HG02759 (cell line): ENCODE data around the gene RBM48.
"Not testable (repeated sequence)": the region's sequence is repeated elsewhere in the genome, so short reads cannot be mapped to it uniquely, and the experiment has no call there.

Experiments
- ATAC-seq: cut with Tn5 transposase; IDR thresholded peaks from one replicate; pipeline ENCODE4 v1.9.1; 2021; ENCODE audit warnings: mild to moderate bottlenecking, moderate library complexity; ENCODE audit not compliant: unreplicated experiment

RBM48 gene

DNA sequence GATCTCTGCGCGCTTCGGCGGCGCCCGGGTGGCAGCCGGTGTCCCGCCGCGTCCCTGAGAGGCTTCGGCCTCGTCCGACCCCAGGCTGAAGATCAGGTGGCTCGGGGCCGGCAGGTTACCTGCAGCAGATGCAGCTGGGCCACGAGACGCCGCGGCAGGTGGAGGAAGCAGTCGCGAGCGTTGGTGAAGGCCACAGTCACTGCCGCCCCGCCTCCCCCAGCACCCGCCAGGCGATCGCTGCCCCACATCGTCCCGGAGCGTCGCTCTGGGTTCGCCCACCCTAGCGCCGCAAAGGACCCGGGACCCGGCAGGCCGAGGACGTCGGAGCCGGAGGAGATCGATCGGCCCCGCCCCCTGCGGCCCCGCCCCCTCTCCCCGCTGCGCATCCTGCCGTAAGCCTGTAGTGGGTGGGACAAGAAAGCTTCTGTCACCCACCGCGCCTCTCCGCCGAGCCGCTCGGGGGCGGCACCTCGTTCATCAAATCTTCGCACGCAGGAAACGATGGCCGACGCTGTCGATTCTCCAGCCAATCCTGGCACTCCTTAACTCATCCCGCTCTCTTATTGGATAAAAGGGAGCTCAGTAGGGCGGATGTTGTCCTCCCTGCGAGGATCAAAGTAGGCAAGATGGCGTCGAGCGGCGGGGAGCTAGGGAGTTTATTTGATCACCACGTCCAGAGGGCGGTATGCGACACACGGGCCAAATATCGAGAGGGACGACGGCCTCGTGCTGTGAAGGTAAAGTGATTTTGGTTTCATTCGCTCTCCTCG, at the start of gene RBM48, which contains the start of gene PEX1:
Gene RBM48 (plus strand): TSS at position 608 of the 770 bp plus-strand sequence. CDS start 19 bp downstream, at position 627.
Gene PEX1 (minus strand): TSS at position 333 of the 770 bp plus-strand sequence. CDS start 85 bp downstream, at position 248.
- peak; percentile 96 for ATAC-seq

DNA sequence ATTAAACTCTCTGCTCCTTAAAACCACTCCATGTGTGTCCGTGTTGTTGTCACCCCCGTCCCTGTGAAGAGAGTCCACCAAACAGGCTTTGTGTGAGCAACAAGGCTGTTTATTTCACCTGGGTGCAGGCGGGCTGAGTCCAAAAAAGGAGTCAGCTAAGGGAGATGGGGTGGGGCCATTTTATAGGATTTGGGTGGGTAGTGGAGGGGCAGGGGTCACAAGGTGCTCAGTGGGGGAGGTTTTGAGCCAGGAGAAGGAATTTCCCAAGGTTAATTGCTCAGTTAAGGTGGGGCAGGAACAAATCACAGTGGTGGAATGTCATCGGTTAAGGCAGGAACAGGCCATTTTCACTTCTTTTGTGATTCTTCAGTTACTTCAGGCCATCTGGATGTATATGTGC, 49.4 kb upstream of the RBM48 start:
- ATAC-seq = not testable (repeated sequence)

- ATAC-seq = not testable (repeated sequence)
Observed at GRCh38 chr7:92483624-92484023, 45.0 kb upstream of the RBM48 start.

- not testable (repeated sequence) for ATAC-seq
Observed at GRCh38 chr7:92484226-92484625, 44.4 kb upstream of the RBM48 start.

DNA sequence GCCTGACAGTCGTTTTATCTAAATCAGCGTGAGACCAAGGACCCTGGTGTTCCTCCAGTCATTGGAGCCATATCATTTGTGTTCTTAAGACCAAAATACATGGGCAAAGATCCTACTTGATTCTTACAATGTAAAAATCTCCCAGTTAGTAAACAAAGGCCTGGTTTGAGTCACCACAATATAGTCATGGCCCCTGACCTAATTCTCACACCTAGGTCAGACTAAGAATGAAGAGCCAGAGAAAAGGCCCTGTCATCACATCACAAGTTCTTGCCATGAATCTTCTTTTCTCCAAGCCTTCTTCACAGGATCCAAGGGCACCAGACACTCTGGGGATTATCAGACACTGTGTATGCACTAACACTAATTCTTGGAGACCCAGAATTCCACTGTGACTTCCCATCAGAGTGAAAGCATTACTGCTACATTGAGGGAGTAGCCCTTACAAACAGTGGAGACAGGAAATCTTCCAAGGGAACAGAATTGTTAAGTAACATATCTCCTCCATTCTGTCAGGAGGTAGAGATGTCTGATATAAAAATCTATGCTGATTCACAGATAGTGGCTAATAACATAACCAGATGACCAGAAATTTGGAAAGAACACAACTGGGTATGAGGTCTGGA, 43.2 kb upstream of the RBM48 start:
- ATAC-seq = no peak

GRCh38 chr7:92485974-92486373, 42.6 kb upstream of the RBM48 start:
- ATAC-seq = no peak

- no peak for ATAC-seq
Observed at GRCh38 chr7:92487804-92488203, 40.8 kb upstream of the RBM48 start.

- no peak for ATAC-seq
Observed at GRCh38 chr7:92489634-92490033, 39.0 kb upstream of the RBM48 start.

DNA sequence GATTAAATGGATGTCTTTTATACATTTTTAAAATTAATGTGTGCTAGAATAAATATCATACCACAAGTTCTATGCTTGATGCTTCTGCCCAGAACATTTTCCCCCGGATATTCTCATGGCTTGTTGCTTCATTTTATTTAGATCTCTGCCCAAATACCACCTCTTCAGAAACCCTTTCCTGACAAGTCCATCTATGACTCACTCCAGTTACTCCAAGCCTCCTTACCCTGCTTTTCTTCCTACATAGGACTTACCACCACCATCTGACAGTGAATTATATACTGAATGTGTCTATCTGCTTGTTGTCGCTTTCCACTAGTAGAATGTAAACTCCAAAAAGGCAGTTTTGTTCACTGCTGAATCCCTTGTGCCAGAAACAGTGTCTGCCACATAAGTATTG, 31.7 kb upstream of the RBM48 start:
- no peak for ATAC-seq

GRCh38 chr7:92498557-92498956, 30.0 kb upstream of the RBM48 start:
- ATAC-seq = no peak

DNA sequence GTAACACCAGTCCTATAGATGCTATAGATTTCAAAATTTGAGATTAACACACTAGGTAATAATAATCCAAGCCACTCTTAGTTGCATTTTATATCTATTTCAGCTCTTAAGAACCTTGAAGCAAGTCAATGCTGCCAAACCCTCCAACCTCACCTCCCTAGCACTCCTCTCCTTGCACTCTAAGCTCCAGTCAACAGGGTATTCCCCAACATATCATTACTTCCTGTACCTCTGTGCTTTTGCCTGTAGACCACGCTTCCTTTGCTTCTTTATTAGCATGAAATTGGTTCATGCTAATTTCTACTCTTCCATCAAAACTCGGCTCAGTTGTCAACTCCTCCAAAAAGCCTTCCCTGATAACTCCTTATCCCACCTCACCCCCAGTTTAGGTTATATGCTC, 24.8 kb upstream of the RBM48 start:
- no peak for ATAC-seq

DNA sequence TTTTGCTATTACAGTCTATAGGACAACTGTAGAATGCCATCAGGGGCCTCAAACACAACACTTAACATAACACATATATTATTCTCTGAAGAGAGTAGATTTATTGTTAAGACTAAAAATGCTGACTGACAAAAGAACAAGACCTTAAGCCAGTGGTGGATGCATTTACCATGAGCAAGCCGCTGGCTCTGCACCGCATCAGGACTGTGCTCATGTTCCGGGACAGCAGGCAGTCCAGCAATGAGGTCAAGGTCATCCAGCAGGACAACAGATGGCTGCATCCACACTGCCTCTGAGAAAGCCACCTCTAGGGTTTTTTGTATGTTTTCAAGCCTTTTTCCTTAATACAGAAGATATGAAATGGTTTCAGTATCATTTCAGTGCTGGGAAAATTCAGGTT, 24.0 kb upstream of the RBM48 start:
- no peak for ATAC-seq

DNA sequence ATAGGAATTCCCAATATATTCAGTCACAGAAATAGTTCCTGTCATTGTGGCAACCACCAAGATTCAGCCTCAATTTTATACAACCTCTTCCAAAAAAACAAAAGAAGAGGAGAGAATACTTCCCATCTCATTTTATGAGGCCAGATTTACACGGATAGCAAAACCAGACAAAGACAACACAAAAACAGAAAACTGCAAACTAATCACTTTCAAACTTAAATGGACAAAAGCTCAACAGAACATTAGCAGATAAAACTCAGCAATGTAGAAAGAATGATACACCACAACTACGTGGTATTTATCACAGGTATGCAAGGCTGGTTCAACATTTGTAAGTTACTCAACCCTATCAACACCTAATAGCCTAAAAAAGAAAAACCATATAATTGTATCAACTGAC, 22.2 kb upstream of the RBM48 start:
- no peak for ATAC-seq

DNA sequence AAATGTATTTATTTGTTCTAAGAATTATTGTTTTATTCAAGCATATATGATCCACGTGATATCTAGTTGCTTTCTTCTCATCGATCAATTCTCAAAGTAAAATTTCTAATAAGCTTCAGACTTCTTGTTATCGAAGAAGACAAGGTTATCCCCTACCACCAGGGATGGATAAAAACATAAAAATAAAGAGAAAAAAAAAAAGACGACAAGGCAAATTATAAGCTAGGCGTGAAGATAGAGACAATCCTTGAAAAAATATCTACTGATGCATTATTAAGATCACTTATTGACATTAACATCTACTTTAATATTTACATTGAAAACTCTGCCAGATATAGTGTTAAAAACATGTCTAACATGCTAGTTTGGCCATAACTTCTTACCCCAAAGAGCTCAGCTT, 19.6 kb upstream of the RBM48 start:
- ATAC-seq = no peak

- no peak for ATAC-seq
Observed at GRCh38 chr7:92513167-92513902, 15.3 kb upstream of the RBM48 start.

GRCh38 chr7:92517631-92518030, 11.0 kb upstream of the RBM48 start:
- no peak for ATAC-seq

DNA sequence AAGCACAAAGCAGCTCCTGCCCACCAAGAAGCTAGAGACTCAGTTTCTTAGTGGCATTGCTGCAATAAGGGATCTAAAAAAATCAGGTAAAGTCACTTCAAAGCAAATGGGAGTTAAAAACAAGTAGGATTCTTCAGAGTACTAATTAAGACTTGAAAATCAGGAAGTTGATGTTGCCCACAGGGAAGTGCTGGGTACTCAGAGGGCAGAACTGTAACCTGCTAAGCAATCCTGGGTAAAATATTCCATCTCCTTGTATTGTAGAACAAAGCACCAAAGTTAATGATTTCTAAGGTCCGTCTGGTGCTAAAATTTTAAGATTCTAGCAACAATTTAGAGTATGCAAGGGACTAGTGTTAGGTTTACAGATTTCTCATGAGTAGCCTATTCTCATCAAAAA, 8.6 kb upstream of the RBM48 start:
- ATAC-seq = no peak

DNA sequence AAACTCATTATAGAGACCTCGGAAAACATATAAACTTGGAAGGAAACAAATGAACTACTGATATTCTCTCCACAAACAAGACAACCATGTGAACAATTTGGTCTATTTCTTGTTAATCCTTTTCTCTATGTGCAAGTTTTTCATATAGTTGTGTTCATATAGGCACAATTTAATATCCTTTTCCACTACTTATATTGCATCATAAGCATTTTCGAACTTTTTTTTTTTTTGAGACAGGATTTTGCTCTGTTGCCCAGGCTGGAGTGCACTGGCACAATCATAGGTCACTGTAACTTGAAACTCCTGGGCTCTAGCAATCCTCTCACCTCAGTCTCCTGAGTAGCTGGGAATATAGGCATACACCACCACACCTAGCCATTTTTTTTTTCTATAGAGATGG, 5.5 kb upstream of the RBM48 start:
- no peak for ATAC-seq

DNA sequence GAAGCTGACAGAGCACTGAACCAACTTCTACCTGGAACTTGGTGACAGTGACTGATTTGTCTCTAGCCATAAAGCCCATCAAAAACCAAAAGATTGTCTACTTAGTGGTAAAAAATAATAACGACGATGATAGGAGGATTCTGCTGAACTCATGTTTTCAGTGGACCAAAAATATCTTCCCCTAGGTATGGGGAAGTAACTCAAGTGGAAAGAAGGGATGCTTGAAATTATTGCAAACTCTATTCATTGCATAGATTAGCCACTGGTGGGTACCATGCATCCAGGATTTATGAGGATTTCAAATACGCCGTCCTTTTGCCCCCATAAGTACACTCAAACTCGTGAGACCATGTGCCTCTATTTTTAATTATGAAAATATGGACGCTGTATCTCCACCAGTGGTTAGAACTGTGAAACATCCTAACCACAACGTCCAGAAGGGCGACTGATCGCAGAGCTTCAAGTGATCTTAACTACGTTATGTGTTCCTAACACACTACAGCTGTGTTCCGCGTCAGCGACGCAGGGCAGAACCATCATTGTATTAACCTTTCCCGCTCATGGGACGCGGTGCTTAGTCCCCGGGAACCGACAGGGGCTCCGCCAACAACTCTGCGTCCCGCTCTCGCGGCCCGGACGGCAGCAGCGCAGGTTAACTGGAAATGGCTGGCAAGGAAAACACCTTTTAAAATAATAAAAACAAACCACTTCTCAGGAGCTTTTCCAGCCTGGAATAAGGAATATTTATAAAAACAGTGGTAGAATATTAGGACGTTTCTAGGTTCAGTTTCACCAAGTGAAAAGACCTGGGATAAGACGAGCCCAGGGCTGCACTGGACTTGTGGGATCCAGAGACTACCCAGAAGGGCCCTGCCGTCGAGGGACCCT, 1.1 kb upstream of the RBM48 start:
- peak; percentile 30 for ATAC-seq

DNA sequence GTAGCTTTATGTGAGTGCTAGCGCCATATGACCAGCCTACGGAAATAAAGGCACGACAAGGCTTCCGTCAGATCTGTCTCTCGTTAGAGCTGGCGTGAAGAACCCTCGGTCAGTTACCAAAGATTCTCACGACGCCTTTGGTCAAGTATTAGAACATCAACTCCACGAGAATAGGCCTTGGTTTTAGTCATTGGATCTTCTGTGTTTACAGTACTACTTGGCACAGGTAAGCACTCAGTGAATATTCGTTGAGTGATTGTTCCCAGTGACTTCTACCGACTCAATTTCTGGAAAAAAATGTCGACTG, 316 bp downstream of the RBM48 start:
- peak; percentile 4 for ATAC-seq

DNA sequence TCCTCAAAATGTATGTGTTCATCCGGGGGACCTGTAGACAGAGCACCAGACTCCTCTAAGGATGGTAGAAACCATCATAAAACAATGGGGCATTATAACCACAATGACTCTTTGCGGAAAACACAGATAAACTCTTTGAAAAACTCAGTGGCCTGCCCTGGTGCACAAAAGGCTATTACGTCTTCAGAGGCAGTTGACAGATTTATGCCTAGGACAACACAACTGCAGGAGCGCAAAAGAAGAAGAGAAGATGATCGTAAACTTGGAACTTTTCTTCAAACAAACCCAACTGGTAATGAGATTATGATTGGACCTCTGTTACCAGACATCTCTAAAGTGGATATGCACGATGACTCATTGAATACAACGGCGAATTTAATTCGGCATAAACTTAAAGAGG, 6.0 kb downstream of the RBM48 start:
- ATAC-seq = no peak
